Stimulated activated naive CD4-positive, alpha-beta T cell treated with Interleukin-2 at 50 U/mL for 16 hours (primary cell): ENCODE data around the gene ROBO2.

Experiments
- DNase-seq: peaks from one replicate; lab custom pipeline; 2025; lab: John Stamatoyannopoulos, UW

Gene ROBO2

DNA sequence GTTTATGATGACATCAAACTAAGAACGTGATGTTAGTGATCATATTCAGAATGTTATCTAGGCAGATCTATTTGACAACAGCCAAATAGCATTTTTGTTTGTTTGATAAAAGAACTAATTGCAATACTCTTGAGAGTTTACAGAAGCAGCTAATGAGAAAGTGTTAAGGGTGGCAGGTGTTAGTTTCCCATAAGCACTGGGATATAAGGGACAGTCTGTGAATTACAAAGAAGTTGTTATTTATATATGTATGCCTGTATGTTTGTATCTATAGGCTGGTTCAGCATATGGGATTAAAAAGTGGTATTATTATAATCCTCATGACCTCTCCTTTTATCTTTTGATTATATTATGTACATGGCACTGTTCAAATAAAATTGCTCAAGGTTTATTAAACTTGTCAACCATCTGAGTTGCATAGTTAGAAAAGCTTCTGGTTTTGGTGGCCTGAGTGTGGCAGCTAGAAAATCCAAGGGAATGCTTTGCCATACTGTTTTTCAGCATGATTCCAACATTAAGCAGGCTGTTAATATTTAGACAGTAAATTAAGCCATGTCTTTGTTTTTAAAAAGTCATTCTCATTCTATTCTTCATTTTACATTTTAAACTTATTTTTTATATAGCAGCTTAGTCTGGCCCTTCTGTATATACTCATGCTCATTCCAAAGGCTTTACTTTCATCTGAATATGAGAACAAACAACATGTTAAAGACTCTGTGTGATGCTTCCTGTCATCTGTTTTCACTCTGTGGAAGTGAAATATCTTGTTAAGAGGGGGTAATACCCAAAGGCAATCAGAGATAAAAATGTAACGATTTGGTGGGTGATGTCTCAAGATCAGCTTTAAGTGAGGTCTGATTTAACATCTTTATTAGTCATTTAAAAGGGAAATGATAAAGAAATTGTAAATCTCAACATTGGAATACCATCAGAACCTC, 13.1 kb downstream of the ROBO2 start:
- no peak for DNase-seq

DNA sequence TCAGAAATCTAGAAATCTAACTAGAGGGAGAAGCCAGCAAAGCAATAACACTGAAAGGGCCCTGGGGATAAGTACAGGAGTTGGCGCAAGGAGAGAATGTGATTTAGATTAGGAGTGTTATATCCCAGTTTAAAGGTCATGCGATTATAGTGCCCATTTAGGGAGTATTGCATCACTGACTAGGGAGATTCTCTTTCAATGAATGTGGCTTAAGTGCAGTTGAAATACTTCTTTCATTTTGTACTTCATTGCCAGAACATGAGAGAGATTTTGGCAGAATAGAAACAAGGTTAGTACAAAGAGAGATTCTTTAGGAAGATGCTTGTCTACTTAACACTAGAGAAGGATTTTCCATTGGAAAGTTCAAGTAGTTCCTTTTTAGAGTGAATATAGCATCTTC, 13.9 kb downstream of the ROBO2 start:
- no peak for DNase-seq

DNA sequence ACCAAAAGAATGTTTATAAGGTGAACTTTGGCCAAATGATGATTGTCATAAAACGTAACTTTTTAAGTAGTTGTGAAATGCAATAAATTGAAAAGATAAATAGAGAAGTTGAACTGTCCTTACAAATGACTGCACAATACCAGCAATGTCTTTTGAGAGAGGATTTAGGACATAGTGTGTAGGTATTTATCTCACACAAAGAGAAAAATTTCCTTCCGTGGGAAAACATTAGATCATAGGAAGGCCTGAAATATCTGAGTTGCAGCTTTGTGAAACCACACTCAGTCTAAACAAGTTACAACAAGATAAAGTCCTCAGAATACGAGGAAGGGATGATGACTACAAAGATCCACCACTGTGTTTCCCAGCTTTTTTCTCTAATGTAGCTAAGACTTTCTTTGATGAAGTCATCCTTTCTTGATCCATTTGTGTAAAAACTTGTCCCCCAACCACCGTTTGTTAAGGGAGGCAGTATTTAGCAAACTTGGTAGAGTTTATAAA, 16.0 kb downstream of the ROBO2 start:
- no peak for DNase-seq

DNA sequence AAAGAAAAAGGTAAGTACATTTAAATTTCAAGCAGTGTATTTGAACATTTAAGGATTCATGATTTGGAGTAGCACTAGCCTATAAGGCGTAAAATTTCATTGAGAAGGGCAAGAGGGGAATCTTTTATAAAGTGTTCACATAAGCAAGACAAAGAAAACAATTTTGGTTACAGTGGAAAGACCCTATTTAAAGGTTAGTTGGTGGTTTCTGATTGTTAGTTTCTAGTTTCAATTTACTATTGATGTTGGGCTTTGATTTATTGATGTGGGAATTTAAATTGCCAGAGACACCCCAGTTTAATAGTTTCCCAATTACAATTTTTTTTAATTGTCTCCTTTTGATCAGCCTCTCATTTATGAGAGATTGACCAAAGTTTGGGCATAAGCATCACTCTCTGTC, 19.5 kb downstream of the ROBO2 start:
- no peak for DNase-seq

DNA sequence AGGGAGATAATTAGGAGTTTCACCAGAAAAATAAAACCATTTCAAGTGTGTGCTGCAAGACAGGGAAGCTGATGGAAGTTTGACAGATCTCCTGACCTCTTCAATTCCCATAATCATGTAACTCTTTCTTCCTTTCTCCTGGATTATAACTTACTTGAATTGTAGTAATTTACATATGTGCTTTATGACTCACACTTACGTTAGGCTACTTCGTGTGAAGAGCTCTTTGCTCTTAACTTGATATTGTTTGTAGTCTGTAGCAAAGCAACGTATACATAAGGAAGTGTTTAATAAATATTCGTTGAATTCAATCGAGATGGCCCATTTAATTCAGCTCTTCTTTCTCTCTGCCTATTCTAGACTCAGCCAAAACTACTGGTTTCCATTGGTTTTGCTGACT, 23.5 kb downstream of the ROBO2 start:
- DNase-seq, result no peak

DNA sequence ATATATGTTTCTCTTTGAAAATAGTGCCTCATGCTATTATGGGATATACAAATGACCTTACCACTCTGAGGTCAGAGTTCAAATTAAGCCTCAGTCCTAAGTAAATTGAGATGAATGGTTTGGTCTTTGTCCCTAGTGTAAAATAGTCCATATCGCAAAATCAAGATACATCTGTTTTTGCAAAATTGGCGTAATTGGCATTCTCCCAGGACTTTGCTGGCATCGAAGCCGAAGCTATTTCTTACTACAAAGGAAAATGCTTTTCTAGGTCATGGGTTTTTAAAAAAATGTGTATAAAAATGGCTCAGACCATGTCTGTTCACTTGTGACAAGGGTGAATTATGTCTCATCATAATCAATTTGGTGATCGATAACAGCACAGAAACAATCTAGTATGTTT, 25.9 kb downstream of the ROBO2 start:
- no peak for DNase-seq

DNA sequence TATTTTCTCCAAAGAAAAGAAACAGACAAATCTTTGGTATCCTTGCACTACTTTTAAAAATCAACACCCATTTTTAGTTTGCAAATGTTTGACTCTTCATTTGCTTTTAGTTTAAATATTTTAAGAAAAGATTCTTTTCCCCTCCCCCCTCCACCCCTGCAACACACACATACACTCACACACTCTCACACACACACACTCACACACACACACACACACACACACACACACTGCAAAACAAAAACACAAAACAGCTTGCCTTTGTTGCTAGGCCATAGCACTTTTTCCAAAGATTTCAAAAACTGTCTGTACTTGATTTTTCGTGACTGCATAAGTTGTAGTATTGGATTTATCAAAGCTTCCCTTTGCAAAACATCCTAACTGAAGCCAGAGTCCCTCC, 26.9 kb downstream of the ROBO2 start:
- DNase-seq, result no peak

DNA sequence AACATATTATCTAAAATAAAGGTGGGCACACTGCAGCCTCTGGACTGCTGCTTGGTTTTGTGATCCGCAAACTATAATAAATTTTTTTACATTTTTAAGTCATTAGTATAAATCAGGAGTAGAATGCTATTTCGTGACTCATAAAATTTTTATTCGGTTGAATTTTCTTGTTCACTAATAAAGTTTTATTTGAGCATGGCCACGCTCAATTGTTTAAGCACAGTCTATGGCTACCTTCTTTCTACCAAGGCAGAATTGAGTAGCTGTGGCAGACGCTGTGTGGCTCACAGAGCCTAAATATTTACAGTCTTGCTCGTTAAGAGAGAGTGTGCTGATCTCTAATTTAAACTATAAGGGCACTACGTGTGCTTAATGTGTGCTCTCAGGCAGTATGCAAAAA, 28.9 kb downstream of the ROBO2 start:
- DNase-seq, result no peak

DNA sequence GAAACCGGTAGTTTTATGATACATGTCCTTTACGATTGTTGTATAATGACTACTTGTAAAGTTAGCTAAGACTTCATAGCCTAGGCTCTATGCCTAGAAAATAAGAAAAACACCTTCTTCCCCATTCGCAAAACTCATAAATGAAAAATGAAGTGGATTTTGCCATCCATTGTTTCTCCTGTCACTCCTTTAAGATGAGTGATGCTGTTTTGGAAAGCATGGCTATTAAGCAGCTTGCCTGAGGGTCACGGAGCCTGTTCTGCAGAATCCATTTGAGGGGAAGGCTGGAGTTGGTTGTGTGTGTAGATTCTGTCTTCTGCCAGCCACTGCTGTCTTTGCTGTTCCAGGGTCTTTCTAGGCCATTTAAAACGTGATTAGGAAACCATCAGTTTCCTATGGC, 31.5 kb downstream of the ROBO2 start:
- DNase-seq, result no peak

DNA sequence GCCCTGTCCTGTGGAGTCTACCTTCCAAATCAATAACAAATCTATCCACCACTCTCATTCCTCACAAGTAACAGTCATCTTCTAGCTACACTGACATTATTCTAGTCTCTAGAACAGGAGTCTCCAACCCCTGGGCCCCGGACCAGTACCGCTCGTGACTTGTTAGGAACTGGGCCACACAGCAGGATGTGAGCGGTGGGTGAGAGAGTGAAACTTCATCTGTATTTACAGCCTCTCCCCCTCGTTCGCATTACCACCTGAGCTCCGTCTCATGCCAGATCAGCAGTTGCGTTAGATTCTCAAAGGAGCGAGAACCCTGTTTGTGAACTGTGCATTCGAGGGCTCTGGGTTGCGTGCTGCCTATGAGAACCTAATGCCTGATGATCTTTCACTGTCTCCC, 31.9 kb downstream of the ROBO2 start:
- DNase-seq, result no peak

DNA sequence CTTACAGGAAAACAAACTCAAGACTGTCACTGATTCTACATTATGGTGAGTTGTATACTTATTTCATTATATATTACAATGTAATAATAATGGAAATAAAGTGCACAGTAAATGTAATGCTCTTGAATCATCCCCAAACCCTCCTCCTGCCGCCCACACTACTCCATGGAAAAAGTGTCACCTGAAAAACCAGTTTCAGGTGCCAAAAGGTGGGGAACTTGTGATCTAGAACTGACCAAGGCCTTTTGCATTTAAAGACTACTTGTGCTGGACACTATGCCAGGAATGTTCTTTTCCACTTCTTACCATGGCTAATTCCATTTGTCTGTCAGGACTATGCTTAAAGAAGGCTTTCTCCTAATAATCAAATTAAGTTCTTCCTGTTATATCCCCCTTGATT, 32.3 kb downstream of the ROBO2 start:
- DNase-seq, result no peak

DNA sequence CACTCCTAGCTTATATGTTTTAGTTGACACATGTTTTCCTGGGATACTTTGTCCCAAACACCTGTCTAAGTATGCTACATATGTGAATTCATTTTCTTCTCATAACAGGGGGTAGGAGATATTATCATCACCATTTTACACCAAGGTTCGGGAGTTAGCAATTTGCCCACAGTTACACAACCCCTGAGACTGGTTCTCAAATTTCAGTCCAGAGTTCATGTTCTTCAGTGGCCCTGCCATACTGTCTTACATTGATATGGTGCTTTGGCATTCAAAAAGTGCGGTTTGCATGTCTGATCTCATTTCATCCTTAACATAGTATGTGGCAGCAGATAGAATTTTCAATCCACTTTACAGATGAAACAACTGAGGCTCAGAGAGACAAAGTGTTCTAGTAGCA, 38.4 kb downstream of the ROBO2 start:
- DNase-seq, result no peak

DNA sequence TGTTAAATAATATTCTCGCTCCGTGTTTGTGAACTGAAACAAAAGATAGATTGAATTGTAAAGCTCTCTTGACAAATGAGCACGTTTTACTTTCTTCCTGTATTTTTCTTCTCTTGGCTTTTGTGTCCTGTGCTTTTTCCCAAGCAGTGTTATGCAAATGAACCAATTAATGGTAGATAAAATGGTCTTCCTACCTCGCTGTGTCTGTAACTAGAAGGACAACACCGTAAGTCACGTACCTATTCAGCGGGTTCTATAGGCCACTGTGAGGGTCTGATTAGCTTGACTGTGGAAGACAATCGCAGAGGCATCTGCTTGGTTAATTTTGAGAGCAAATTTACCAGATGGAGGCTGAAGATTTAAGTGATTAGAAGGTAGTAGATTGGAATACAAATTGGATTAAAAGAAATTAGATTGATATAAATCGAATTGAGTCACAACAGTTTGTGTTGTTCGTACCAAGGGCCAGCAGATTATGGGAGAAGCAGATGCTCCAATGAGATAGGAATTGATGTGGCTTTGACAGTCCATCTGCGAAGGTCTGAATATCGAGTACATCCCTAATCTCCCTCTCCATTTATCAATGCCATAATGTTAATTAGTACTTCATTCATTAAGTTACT, 40.2 kb downstream of the ROBO2 start:
- DNase-seq, result no peak

DNA sequence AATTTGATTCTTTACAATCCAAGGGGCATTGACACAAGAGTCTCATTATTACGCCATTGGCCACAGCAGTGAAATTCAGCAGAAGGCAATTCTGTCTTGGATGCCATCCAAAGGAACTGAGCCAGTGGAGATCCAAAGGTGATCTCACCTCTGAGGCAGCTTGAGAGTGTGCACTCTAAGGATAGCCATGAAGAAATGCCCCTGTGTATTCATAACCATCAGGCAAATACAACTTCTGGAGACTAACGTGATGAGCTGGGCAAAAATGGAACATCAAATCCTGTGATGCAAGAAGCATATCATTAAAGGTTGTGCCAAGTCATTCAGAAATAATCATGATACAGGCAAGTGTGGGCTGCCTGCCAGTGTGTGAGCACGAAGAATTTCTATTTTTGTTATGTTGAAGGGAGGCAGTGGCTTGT, 41.4 kb downstream of the ROBO2 start:
- DNase-seq, result no peak

DNA sequence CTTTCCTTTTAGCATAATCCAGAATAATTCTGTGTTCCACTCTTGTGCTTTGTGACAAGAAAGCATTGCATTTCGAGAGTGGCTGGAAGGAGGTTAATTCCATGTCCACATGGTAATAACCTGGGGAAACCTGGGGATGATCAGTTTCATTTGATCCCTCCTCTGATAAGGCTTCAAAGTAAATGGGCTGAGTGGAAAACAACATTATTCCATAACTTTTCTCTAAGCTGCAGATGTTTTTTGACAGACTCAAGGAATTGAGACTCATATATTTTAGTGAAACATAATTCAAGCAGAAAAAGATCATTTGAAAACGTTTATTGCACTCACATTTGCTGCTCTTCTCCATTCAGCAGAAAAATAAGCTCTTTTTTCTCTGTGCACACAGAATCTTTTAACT, 44.6 kb downstream of the ROBO2 start:
- no peak for DNase-seq

DNA sequence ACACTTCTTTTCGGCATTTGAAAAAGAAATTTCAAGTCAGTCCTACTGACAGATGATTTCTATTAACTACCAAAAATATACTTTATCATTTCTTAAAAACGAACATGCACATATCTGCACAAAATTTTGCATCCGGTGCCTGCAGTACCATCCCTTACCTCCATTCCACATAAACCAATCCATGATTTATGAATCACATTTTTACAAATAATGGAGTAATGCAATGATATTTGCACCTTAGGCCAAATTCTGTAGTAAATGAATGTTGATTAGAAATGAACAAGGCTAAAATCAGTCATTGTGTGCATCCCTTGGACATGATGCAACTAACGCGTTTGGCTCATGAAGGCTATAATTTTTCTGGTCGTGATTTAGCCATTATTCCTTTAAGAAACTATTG, 46.5 kb downstream of the ROBO2 start:
- no peak for DNase-seq

DNA sequence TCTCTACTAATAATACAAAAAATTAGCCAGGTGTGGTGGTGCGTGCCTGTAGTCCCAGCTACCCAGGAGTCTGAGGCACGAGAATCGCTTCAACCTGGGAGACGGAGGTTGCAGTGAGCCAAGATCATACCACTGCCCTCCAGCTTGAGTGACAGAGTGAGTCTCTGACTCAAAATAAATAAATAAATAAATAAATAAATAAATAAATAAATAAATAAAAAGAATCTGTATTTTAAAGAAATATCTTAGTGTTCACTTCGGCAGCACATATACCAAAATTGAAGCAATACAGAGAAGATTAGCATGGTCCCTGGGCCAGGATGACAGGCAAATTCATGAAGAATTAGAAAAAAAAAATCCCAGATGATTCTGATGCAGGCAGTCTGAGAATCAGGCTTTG, 51.9 kb downstream of the ROBO2 start:
- no peak for DNase-seq

DNA sequence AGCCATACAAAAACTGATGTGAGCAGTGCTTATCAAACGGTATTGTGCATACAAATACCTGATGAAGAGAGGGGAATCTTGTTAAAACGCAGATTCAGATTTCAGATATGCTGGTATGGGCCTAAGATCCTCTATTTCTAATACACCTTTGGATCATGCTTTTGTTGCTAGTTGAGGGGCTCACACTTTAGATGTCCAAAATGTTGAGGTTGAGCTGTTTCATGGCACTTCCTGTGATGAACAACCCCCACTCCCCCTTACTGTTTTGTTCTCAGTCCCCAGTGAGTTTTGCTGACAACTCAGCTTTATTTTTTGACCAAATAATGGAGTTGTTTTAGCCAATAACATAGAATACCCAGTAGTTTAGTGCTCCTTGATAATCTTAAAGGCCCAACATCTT, 53.2 kb downstream of the ROBO2 start:
- DNase-seq, result no peak

DNA sequence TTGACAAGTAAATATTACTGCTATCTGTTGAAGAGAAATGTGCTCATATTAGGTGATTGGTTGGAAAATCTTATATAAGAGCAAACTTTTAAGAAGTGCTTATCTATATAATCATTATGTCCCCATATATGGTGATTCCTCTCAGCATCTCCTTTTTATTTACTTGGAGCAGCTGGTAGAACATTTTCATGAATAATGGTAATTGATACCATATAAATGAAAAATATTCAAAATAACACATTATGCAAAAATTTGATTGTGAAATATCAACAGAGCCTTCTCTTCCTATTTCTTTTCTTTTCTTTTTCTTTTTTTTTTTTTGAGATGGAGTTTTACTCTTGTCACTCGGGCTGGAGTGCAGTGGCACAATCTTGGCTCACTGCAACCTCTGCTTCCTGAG, 56.2 kb downstream of the ROBO2 start:
- no peak for DNase-seq

DNA sequence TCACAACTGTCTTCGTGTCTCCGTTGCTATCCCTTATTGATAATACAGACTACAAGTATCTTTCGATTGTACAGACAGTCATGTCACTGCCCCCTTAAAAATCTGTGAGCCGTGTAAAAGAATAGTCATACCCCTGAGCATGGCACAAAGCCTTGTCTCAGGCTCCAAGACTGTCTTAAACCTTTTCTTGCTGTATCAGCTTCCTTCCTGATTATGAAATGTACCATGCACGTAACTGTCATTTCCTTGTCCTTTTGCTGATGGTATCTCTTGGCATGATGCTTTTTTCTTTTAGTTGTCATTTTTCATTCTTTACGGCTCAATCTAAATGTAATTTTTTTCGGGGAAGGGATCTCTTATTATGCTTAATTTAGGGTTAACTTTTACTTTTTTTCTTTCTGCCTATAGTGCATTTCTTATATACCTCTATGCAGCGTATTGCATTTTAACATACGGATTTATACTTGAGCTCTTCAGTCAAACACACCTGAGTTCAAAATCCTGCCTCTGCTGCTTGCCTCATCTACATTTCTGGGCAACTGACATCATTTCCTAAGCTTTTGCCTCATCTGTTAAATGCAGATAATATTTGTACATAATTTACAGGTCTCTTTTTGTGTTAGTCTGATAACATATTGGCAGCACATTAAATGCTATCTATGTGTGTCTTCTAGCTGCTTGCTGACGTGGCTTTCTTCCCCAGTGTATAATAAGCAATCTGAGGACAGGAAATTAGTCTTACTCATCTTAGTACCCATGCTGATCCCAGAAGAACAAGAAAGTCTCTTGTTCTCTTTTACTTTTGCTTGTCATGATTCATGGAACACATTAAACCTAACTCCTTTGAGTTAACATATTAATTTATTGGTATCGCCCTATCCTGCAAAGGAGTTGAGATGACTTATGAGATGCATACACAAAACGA, 57.3 kb downstream of the ROBO2 start:
- DNase-seq, result no peak

DNA sequence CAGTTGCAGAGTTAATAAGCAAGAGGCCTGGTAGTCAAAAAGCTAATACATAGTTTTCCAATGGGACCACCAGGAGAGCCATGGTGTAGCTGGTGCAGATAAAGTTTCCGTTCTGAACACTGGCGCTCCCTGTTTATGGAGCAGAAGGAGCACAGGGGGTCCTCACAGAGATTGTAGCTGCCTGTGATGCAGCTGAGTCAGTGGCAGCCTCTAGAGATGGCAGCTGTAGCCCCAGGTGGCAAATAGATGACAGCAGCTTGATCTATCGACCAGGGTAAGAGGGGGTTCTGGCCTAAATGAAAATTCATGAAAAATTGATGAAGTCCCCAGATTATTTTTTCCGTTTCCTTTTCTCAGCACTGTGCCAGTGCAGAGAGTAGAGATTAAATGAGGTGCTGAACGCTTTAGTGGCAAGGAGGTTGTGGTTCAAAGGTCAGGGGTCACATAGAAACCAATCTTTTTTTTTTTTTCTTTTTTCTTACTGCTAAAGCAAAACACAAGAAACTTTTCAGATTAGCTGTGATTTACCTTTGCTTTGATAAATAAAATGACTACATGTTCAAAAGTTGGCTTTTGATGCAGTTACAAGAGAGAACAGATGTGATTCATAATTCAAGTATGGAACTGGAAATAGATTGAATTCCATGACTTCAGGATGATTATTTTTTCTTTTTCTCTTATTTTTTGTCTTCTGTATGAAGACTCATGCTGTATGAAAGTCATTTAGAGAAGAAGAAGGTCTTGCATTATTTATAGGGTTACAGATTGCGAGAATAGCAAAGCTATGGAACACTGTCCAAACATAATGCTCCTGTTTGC, 63.3 kb downstream of the ROBO2 start:
- DNase-seq, result no peak

DNA sequence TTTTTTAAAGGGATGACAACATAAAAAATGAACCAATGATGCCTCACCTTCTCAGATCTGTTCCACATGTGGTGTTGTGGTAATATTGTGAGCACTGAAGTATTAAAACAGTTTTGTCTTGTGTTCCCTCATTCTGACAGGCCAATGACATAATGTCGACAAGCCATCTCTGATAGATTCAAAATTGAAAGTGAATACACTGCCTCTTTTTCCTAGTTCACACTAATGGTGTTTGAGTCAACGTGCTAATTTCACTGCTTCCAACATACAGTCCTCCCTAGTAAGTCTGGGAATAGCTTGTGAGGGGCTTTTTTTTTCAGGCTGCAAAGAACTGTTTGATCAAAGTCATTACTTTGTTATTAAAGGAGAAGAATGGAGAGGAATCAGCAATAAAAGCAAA, 82.8 kb downstream of the ROBO2 start:
- DNase-seq, result no peak
